Epithelial cell of esophagus (primary cell): ENCODE measurements around the gene TMSB4X.

Experiments used
- DNase-seq: peaks from one replicate; pipeline ENCODE4 v3.0.0; 2010; ENCODE audit warnings: low read depth
- H3K4me3 ChIP-seq: 2 replicates; pipeline ENCODE4 v1.5.1; 2011; ENCODE audit warnings: mild to moderate bottlenecking, low read length, control low read depth
- CTCF ChIP-seq: IDR thresholded peaks from 2 replicates; pipeline ENCODE4 v1.5.1; 2011; ENCODE audit warnings: low read depth, mild to moderate bottlenecking, low read length, control low read depth, inconsistent platforms; ENCODE audit not compliant: insufficient read depth; ENCODE audit errors: missing control alignments

Gene TMSB4X

GRCh38 chrX:12945494-12945893, 29.4 kb upstream of the TMSB4X start:
- no peak for DNase-seq
- no peak overlapping the region for H3K4me3 ChIP-seq
- no peak for TF ChIP-seq CTCF

GRCh38 chrX:12946406-12946805, 28.5 kb upstream of the TMSB4X start:
- TF ChIP-seq CTCF = no peak
- DNase-seq = no peak
- no peak overlapping the region for H3K4me3 ChIP-seq

GRCh38 chrX:12946838-12947544, 27.9 kb upstream of the TMSB4X start:
- TF ChIP-seq CTCF = peak; percentile 94
- no peak overlapping the region for H3K4me3 ChIP-seq
- peak; percentile 90 for DNase-seq

GRCh38 chrX:12947545-12948235, 27.2 kb upstream of the TMSB4X start:
- TF ChIP-seq CTCF = no peak
- no peak for DNase-seq
- H3K4me3 ChIP-seq = no peak overlapping the region

- TF ChIP-seq CTCF = no peak
- no peak overlapping the region for H3K4me3 ChIP-seq
- no peak for DNase-seq
These were observed 26.4 kb upstream of the TMSB4X start for GRCh38 chrX:12948495-12948894.

- DNase-seq = no peak
- no peak overlapping the region for H3K4me3 ChIP-seq
- no peak for TF ChIP-seq CTCF
These were observed 25.5 kb upstream of the TMSB4X start for GRCh38 chrX:12949205-12949926.
